ENCODE data around the gene ARMH1. TPM values are rescaled to one million over a fixed set of nuclear protein-coding genes. Genes with fewer than 3 reads are reported as not detected.

Gene ARMH1
- total RNA-seq, 1 experiment from 2014 or later = 0.15 TPM

DNA sequence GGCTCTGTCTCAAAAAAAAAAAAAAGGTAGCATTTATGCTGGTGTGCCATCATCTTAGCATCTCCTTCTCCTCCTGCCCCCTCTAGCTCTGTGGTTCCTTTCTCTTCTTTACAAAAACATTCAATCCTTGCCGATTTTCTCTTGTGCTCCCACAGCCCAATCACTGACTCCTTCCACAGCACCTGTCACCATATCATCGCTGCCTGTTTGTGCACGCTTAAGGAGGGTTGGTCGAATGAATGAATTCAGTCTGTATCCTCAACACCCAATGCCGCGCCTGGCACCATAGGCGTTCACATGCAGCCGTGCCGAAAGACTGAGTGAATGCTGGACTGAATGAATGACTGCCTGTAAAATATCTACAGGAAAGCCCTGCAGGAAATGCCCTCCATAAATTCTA, 48.5 kb downstream of the ARMH1 start:
- Histone ChIP-seq H3K9ac (ENCODE audit: low read length) (no peak overlapping the region), H3K4me3 (ENCODE audit: low read length) (no peak overlapping the region), H3K4me2 (ENCODE audit: low read length) (no peak overlapping the region), H4K20me1 (ENCODE audit: low read length) (no peaks in the 10 kb centered on the region), H3K27me3 (ENCODE audit: low read length) (no peaks in the 10 kb centered on the region), H3K4me1 (ENCODE audit: insufficient read depth, low read length) (peaks cover 6% of the 10 kb centered on the region), H3F3A (ENCODE audit: low read length, unreplicated experiment) (peaks cover 3% of the 10 kb centered on the region), H3K36me3 (ENCODE audit: low read depth, low read length) (no peaks in the 10 kb centered on the region), H3K9me3 (ENCODE audit: low read length) (no peaks in the 10 kb centered on the region), H2AFZ (ENCODE audit: low read length) (no peak overlapping the region), H3K9me2 (replicated peaks; ENCODE audit: low read length) (no peaks in the 10 kb centered on the region), H3K79me2 (ENCODE audit: low read length) (no peaks in the 10 kb centered on the region), H3K27ac (ENCODE audit: low read length) (no peak overlapping the region)
- ChIA-PET CTCF (no interaction called here), POLR2A (ENCODE audit: unreplicated experiment) (no interaction called here)
- BruUV-seq (replicated peaks) = no TSS peak
- intact Hi-C loops (cut with micrococcal nuclease) = no loop called here
- ATAC-seq (no peak), DNase-seq (no peak)
- TF ChIP-seq EZH2 (IDR thresholded peaks at IDR 0.05; ENCODE audit: low read length, unreplicated experiment) = no peak
- TF ChIP-seq, protein P1, sequence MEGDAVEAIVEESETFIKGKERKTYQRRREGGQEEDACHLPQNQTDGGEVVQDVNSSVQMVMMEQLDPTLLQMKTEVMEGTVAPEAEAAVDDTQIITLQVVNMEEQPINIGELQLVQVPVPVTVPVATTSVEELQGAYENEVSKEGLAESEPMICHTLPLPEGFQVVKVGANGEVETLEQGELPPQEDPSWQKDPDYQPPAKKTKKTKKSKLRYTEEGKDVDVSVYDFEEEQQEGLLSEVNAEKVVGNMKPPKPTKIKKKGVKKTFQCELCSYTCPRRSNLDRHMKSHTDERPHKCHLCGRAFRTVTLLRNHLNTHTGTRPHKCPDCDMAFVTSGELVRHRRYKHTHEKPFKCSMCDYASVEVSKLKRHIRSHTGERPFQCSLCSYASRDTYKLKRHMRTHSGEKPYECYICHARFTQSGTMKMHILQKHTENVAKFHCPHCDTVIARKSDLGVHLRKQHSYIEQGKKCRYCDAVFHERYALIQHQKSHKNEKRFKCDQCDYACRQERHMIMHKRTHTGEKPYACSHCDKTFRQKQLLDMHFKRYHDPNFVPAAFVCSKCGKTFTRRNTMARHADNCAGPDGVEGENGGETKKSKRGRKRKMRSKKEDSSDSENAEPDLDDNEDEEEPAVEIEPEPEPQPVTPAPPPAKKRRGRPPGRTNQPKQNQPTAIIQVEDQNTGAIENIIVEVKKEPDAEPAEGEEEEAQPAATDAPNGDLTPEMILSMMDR (conservative IDR thresholded peaks at IDR 0.05; ENCODE audit: low read depth, low read length) = no peak
- TF ChIP-seq EZH2phosphoT487 (IDR thresholded peaks at IDR 0.05; ENCODE audit: borderline replicate concordance, low read length) = no peak

DNA sequence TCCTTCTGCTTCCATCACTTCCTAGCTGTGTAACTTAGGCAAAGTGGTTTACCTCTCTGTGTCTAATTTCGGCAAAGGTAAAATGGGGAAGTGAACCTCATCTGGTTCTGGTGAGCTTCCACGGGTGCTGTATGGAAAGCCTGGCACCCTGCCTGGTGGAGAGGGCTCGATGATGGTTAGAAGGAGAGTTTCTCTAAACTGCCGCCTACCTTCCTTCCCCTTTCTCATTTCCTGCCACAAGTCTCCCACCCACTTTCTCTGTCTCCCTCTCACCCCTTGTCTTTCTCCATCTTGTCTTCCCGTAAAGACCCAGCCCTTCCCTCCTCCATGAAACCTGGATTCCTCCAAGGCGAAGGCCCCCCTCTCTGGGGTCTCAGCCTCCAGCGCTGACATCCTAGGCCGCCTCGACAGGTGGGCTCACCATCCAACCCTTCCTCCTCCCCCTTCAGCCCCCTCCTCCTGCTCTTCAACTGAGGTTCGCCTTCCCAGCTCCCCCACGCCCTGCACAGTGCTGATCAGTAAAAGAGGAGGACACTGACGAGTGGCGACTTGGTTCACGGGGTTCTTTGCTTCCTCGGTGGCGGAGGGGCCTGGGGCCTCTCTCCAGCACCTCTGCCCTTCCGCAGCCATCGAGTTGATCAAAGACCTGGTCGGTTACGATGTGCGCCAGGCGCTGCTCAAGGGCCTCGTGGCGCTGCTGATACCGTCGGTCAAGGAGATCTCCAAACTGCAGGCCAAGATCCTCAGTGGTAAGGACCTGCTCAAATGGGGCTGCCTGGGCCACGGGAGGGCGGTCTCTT, 49.2 kb downstream of the ARMH1 start:
- Histone ChIP-seq H3K4me1 (ENCODE audit: insufficient read depth, low read length) (peaks cover 6% of the 10 kb centered on the region), H3K27me3 (ENCODE audit: low read length) (no peaks in the 10 kb centered on the region), H3K79me2 (ENCODE audit: low read length) (no peaks in the 10 kb centered on the region), H3K4me2 (ENCODE audit: low read length) (no peak overlapping the region), H2AFZ (ENCODE audit: low read length) (no peak overlapping the region), H3K27ac (ENCODE audit: low read length) (no peak overlapping the region), H3K9me3 (ENCODE audit: low read length) (no peaks in the 10 kb centered on the region), H3K9ac (ENCODE audit: low read length) (no peak overlapping the region), H3K36me3 (ENCODE audit: low read depth, low read length) (no peaks in the 10 kb centered on the region), H3F3A (ENCODE audit: low read length, unreplicated experiment) (peaks cover 3% of the 10 kb centered on the region), H3K4me3 (ENCODE audit: low read length) (no peak overlapping the region), H3K9me2 (replicated peaks; ENCODE audit: low read length) (no peaks in the 10 kb centered on the region), H4K20me1 (ENCODE audit: low read length) (no peaks in the 10 kb centered on the region)
- intact Hi-C loops (cut with micrococcal nuclease) = no loop called here
- ChIA-PET CTCF (no interaction called here), POLR2A (ENCODE audit: unreplicated experiment) (no interaction called here)
- BruUV-seq (replicated peaks) = no TSS peak
- no peak for DNase-seq
- TF ChIP-seq, protein P1 (conservative IDR thresholded peaks at IDR 0.05; ENCODE audit: low read depth, low read length) = no peak
- TF ChIP-seq EZH2 (IDR thresholded peaks at IDR 0.05; ENCODE audit: low read length, unreplicated experiment) (no peak), EZH2phosphoT487 (IDR thresholded peaks at IDR 0.05; ENCODE audit: borderline replicate concordance, low read length) (no peak)
- ATAC-seq = no peak

DNA sequence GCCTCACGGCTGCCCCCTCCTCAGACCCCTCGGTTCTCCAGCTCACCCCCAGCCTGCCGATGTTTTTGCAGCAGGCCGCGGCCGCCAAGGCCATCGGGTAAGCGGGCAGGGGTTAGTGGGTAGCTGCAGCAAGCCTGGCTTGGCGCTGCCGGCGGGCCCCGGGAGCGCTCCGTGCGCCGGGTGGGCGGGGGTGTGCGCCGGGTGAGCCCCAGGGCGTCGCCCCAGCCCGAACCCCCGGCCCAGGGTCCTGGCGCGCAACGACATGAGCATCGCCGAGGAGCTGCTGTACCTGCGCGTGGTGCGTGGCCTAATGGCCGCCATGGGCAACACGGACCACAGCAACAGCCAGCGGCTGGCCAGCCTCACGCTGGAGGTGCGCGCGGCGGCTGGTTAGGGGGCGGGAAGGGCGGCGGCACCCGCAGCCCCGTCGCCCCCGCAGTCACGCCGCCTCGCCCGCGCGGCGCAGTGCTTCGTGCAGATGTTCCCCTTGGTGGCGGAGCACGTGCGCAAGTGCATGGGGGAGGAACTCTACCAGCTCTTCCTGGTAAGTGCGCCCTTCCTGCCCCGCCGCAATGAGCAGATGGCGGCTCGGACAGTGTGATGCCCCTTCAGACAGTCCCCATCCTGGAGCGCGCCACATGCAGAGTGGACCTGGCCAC, 49.9 kb downstream of the ARMH1 start:
- no peaks in the 10 kb centered on the region for H3K79me2 ChIP-seq (ENCODE audit: low read length)
- no peak overlapping the region for H3K9ac ChIP-seq (ENCODE audit: low read length)
- no peaks in the 10 kb centered on the region for H3K9me3 ChIP-seq (ENCODE audit: low read length)
- no TSS peak for BruUV-seq (replicated peaks)
- intact Hi-C loops (cut with micrococcal nuclease) = no loop called here
- H4K20me1 ChIP-seq (ENCODE audit: low read length) = no peaks in the 10 kb centered on the region
- TF ChIP-seq, protein P1 (conservative IDR thresholded peaks at IDR 0.05; ENCODE audit: low read depth, low read length) = no peak
- TF ChIP-seq EZH2 (IDR thresholded peaks at IDR 0.05; ENCODE audit: low read length, unreplicated experiment) (no peak), EZH2phosphoT487 (IDR thresholded peaks at IDR 0.05; ENCODE audit: borderline replicate concordance, low read length) (no peak)
- no peaks in the 10 kb centered on the region for H3K27me3 ChIP-seq (ENCODE audit: low read length)
- CTCF ChIA-PET = no interaction called here
- no peak overlapping the region for H2AFZ ChIP-seq (ENCODE audit: low read length)
- POLR2A ChIA-PET (ENCODE audit: unreplicated experiment) = no interaction called here
- H3K27ac ChIP-seq (ENCODE audit: low read length) = no peak overlapping the region
- no peak overlapping the region for H3K4me2 ChIP-seq (ENCODE audit: low read length)
- H3K4me1 ChIP-seq (ENCODE audit: insufficient read depth, low read length) = peaks cover 6% of the 10 kb centered on the region
- H3K36me3 ChIP-seq (ENCODE audit: low read depth, low read length) = no peaks in the 10 kb centered on the region
- no peaks in the 10 kb centered on the region for H3K9me2 ChIP-seq (replicated peaks; ENCODE audit: low read length)
- peaks cover 3% of the 10 kb centered on the region for H3F3A ChIP-seq (ENCODE audit: low read length, unreplicated experiment)
- no peak for DNase-seq
- no peak overlapping the region for H3K4me3 ChIP-seq (ENCODE audit: low read length)
- no peak for ATAC-seq

Data from PC-3 (cell line).